Thoracic aorta (tissue), 2 donors: ENCODE measurements around the gene MC1R. TPM values are rescaled to one million over a fixed set of nuclear protein-coding genes. Genes with fewer than 3 reads are reported as not detected.
A peak's percentile ranks its signal among the peaks of the same experiment; 100 is the strongest.

ENCODE experiments used
- ATAC-seq: fragments of 150-250 bp; one replicate; pipeline ENCODE4 v1.8.0; 2017; ENCODE audit warnings: low read depth; ENCODE audit not compliant: insufficient number of reproducible peaks, low FRiP score
- DNase-seq: peaks from one replicate; pipeline ENCODE4 v3.0.0-alpha.2; 2020; ENCODE audit warnings: low spot score
- H3K27ac ChIP-seq, 2 donors: fragments of 200-600 bp; sonication (generic); 1 replicate in 1 of 2; 2 replicates in 1 of 2; pipeline ENCODE4 v1.5.1; 2016; ENCODE audit warnings: mild to moderate bottlenecking in 2 of 2, moderate library complexity in 2 of 2
- H3K27me3 ChIP-seq: fragments of 200-600 bp; sonication (generic); replicated peaks from 2 replicates; pipeline ENCODE4 v1.6.0; 2016; ENCODE audit warnings: mild to moderate bottlenecking; ENCODE audit not compliant: insufficient read depth
- H3K36me3 ChIP-seq: fragments of 200-600 bp; sonication (generic); one replicate; pipeline ENCODE4 v1.5.1; 2016
- H3K4me1 ChIP-seq, 2 donors: fragments of 200-600 bp; sonication (generic); 1 replicate in 1 of 2; 2 replicates in 1 of 2; pipeline versions ENCODE4 v1.5.1 to v1.6.0; 2016; ENCODE audit warnings: low read depth in 2 of 2, mild to moderate bottlenecking in 1 of 2; ENCODE audit not compliant: control insufficient read depth in 1 of 2
- H3K4me3 ChIP-seq: fragments of 200-600 bp; sonication (generic); 2 replicates; pipeline ENCODE4 v1.5.1; 2016; ENCODE audit warnings: mild to moderate bottlenecking
- H3K9me3 ChIP-seq: fragments of 200-600 bp; sonication (generic); 2 replicates; pipeline ENCODE4 v1.5.1; 2016
- CTCF ChIP-seq: fragments of 200-600 bp; sonication (generic); IDR thresholded peaks from one replicate; pipeline ENCODE4 v1.5.1; 2019; ENCODE audit warnings: antibody characterized with exemption
- total RNA-seq, 2 donors: library from RNA; depleted of rRNA; stranded (reverse); fragments of >200 nt; gene quantifications; one replicate each; pipeline versions ENCODE4 v1.1.0 to v1.2.3, GENCODE V29; 2016

The MC1R gene
- total RNA-seq, 2 donors from 2014 or later = 13.1 to 19.3 TPM

DNA sequence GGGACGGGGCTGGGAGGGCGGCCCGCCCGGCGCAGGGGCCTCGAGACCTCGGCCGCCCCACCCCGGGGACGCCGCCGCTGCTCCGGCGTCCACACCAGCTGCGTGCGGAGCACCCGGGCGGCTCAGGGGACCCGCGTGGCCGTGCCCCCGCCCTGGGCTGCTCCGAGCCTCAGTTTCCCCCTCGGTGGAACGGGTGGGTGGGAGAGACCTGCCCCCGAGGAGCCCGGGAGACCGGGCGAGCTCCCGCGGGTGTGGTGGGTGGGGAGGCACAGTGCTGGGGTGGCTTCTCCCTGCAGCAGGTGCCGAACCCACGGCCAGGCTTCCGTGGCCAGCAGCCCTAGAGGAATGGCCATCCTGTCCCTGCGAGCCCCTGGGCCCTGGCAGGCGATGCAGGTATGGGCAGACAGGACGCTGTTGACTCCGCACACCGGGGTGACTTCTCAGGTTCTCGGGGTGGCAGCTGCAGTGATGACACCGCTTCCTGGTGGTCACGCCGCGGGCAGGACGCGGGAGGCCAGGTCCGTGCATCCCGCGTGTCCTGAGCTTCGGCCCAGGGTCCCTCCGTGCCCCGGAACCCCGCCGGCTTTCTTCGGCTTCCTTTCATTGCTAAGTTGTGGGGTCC is 30.6 kb downstream of the MC1R start:
- Histone ChIP-seq H3K4me1 (peaks cover 6 to 19% of the 10 kb centered on the region in 2 donors), H3K27ac (no peak overlapping the region), H3K27me3 (no peaks in the 10 kb centered on the region), H3K36me3 (no peaks in the 10 kb centered on the region), H3K9me3 (no peaks in the 10 kb centered on the region), H3K4me3 (peak overlapping the region; percentile 77)
- no peak for DNase-seq
- no peak for ATAC-seq
- TF ChIP-seq CTCF = no peak

- TF ChIP-seq CTCF = no peak
- no peaks in the 10 kb centered on the region for H3K27me3 ChIP-seq
- no peak overlapping the region for H3K27ac ChIP-seq
- H3K9me3 ChIP-seq = no peaks in the 10 kb centered on the region
- ATAC-seq (no peak), DNase-seq (no peak)
- H3K4me3 ChIP-seq = peak overlapping the region; percentile 77
- no peaks in the 10 kb centered on the region for H3K36me3 ChIP-seq
- H3K4me1 ChIP-seq = peaks cover 6 to 19% of the 10 kb centered on the region in 2 donors
These were observed 31.1 kb downstream of the MC1R start for GRCh38 chr16:89949756-89950155.

DNA sequence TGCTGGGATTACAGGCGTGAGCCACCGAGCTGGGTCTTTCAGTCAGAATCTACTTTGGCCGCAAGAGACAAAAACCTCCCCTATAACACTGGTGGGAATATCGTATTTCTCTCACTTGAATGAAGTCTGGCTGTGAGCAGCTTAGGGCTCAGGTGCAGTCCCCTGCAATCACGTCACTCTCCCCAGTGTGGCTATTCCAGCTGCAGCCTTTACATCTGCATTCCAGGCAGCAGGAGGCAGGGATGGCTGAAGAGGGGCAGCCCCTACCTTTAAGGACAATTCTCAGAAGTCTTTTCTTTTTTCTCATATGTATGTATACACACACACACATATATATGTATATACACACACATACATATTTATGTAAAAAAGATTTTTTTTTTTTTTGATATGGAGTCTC is 32.8 kb downstream of the MC1R start:
- no peak overlapping the region for H3K27ac ChIP-seq

DNA sequence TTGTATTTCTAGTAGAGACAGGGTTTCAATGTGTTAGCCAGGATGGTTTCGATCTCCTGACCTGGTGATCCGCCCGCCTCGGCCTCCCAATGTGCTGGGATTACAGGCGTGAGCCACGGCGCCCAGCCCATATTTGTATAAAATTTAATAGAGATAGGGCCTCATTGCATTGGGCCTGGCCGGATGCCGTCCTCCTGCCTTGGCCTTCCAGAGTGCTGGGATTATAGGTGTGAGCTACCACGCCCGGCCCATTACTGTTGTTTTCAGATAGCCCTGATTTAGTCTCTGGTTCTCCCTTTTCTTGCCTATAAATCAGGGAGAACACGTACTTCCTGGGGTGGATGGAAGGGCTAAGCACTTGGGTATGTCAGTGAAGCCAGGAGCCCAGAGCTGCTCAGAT is 33.4 kb downstream of the MC1R start:
- Histone ChIP-seq H3K4me1 (peaks cover 6 to 19% of the 10 kb centered on the region in 2 donors), H3K27ac (no peak overlapping the region), H3K4me3 (no peak overlapping the region), H3K9me3 (no peaks in the 10 kb centered on the region), H3K27me3 (no peaks in the 10 kb centered on the region), H3K36me3 (peaks cover 11% of the 10 kb centered on the region)
- no peak for DNase-seq
- TF ChIP-seq CTCF = no peak
- ATAC-seq = no peak

More for the DNA sequence above, 32.8 kb downstream of the MC1R start:
- Histone ChIP-seq H3K27me3 (no peaks in the 10 kb centered on the region), H3K4me1 (peaks cover 6 to 19% of the 10 kb centered on the region in 2 donors), H3K9me3 (no peaks in the 10 kb centered on the region), H3K4me3 (no peak overlapping the region), H3K36me3 (peaks cover 7% of the 10 kb centered on the region)
- DNase-seq (no peak), ATAC-seq (no peak)
- TF ChIP-seq CTCF = no peak

- no peak for DNase-seq
- H3K27me3 ChIP-seq = no peaks in the 10 kb centered on the region
- H3K4me3 ChIP-seq = no peak overlapping the region
- H3K27ac ChIP-seq = no peak overlapping the region
- peaks cover 6 to 16% of the 10 kb centered on the region in 2 donors for H3K4me1 ChIP-seq
- peaks cover 13% of the 10 kb centered on the region for H3K36me3 ChIP-seq
- H3K9me3 ChIP-seq = no peaks in the 10 kb centered on the region
- TF ChIP-seq CTCF = no peak
- ATAC-seq = no peak
These were observed 33.9 kb downstream of the MC1R start for GRCh38 chr16:89952551-89952950.
